Rectal smooth muscle tissue (tissue), 1 donor: ENCODE results near the gene PLCB3.
"Not testable (repeated sequence)": the region's sequence is repeated elsewhere in the genome, so short reads cannot be mapped to it uniquely, and the experiment has no call there.

Experiments used
- H3K27ac ChIP-seq: one replicate; pipeline ENCODE4 v1.7.0; 2013; ENCODE audit warnings: low read depth, low read length, inconsistent platforms
- H3K27me3 ChIP-seq: one replicate; pipeline ENCODE4 v1.7.0; 2013; ENCODE audit warnings: low read length; ENCODE audit not compliant: control insufficient read depth, insufficient read depth
- H3K36me3 ChIP-seq: one replicate; pipeline ENCODE4 v1.7.0; 2013; ENCODE audit warnings: low read length; ENCODE audit not compliant: control insufficient read depth, insufficient read depth
- H3K4me1 ChIP-seq: one replicate; pipeline ENCODE4 v1.7.0; 2013; ENCODE audit warnings: low read length; ENCODE audit not compliant: control insufficient read depth, insufficient read depth
- H3K4me3 ChIP-seq: one replicate; pipeline ENCODE4 v1.7.0; 2013; ENCODE audit warnings: low read length
- H3K9ac ChIP-seq: one replicate; pipeline ENCODE4 v1.7.0; 2013; ENCODE audit warnings: low read length

The PLCB3 gene

GRCh38 chr11:64241491-64242374 is 9.6 kb upstream of the PLCB3 start:
- H3K36me3 ChIP-seq = peaks cover 6% of the 10 kb centered on the region
- peak overlapping the region; percentile 51 for H3K9ac ChIP-seq
- peak overlapping the region; percentile 89 for H3K27ac ChIP-seq
- H3K27me3 ChIP-seq = no peaks in the 10 kb centered on the region
- H3K4me1 ChIP-seq = peaks cover 6% of the 10 kb centered on the region
- H3K4me3 ChIP-seq = peak overlapping the region; percentile 72

DNA sequence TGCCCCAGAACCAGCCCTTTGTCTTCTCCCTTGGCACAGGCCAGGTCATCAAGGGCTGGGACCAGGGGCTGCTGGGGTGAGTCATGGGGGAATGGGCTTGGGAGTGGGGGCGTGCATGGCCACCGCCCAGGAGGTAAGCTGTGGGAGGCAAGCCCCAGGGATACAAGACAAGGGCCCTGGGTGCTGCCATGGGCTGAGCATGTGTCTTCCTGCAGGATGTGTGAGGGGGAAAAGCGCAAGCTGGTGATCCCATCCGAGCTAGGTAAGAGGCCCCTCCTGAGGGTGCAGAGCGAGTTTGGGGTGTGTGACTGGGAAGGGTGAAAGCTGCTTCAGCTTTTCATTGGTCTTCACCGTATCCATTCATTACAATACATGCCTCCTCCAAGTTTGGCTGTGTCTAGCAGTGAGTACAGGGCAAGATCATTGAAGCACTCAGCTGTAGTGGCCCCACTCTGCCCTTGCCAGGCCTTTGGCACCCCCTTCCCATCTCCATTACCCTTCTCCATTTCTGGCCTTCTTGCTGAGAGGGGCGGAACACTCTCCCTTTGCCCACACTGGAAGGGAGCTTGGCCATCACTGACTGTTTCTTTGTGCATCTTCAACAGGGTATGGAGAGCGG is 8.0 kb upstream of the PLCB3 start:
- H3K27me3 ChIP-seq = no peaks in the 10 kb centered on the region
- H3K4me3 ChIP-seq = no peak overlapping the region
- peaks cover 12% of the 10 kb centered on the region for H3K4me1 ChIP-seq
- peaks cover 3% of the 10 kb centered on the region for H3K36me3 ChIP-seq
- no peak overlapping the region for H3K27ac ChIP-seq
- no peak overlapping the region for H3K9ac ChIP-seq

DNA sequence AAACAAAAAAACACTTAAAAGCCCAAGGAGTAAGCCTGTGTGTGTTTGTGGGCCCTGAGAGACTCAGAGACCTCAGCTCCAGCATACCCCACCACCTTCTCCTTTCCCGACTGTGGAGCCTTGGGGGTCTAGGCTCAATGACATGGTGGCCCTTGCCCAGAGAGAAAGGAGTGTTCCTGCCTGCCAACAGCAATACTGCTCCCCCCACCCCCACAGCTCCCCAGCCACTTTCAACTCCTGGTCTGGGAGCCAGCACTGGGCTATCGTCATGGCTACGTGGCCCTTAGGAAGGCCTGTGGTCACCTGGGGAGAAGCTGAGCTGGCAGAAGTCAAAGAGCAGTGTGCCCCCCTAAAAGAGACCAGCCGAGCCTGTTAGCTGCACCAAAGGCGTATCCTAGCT is 7.2 kb upstream of the PLCB3 start:
- no peak overlapping the region for H3K27ac ChIP-seq
- no peak overlapping the region for H3K4me3 ChIP-seq
- no peaks in the 10 kb centered on the region for H3K27me3 ChIP-seq
- peaks cover 3% of the 10 kb centered on the region for H3K36me3 ChIP-seq
- H3K4me1 ChIP-seq = peaks cover 12% of the 10 kb centered on the region
- no peak overlapping the region for H3K9ac ChIP-seq

- H3K27me3 ChIP-seq = no peaks in the 10 kb centered on the region
- peak overlapping the region; percentile 68 for H3K4me3 ChIP-seq
- peak overlapping the region; percentile 69 for H3K27ac ChIP-seq
- H3K36me3 ChIP-seq = peaks cover 3% of the 10 kb centered on the region
- H3K9ac ChIP-seq = no peak overlapping the region
- H3K4me1 ChIP-seq = peaks cover 12% of the 10 kb centered on the region
These were observed 6.4 kb upstream of the PLCB3 start for GRCh38 chr11:64244966-64245365.

- H3K27me3 ChIP-seq = no peaks in the 10 kb centered on the region
- H3K4me3 ChIP-seq = peak overlapping the region; percentile 68
- peak overlapping the region; percentile 58 for H3K9ac ChIP-seq
- peaks cover 3% of the 10 kb centered on the region for H3K36me3 ChIP-seq
- H3K4me1 ChIP-seq = peaks cover 8% of the 10 kb centered on the region
- H3K27ac ChIP-seq = peak overlapping the region; percentile 69
These were observed 5.9 kb upstream of the PLCB3 start for GRCh38 chr11:64245401-64245796.

DNA sequence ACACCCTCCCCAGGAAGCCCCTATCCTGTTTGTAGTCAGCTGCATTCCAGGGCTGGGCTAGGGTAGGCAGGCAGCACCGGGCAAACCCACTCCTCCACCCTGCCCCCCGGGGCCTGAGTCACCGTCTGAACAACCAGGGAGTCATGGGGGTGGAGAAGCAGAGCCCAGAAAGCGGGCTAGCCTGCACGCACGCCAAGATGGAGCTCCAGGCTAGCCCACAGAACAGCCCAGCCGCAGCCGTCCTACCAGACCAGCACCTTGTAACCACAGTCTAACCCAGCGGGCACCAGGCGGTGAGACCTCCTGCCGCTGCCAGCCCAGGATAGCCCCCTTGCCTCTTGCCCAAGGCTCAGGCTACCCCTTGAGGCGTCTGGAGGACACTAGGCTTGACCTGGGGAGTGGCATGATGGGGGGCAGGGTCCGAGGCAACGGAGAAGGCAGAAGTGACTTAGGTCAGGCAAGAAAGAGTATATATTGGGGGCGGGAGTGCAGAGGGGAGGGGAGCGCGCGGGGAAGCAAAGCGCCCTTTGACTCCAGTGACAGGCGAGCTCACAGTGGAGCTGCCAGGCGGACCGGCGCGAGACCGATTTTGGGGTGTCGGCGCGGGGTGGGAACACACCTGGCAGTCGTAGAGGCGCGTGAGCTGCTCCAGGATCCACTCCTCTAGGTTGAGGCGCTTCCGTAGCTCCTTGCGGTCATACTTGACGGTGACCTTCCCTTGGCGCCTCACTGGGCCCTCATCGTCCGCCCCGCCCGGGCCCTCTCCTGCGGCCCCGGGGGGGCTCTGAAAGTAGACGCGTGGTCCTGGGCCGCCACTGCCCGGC is 5.3 kb upstream of the PLCB3 start:
- Histone ChIP-seq H3K36me3 (peaks cover 3% of the 10 kb centered on the region), H3K4me3 (peak overlapping the region; percentile 68), H3K4me1 (peaks cover 5% of the 10 kb centered on the region), H3K27me3 (no peaks in the 10 kb centered on the region), H3K9ac (peak overlapping the region; percentile 58), H3K27ac (peak overlapping the region; percentile 69)

DNA sequence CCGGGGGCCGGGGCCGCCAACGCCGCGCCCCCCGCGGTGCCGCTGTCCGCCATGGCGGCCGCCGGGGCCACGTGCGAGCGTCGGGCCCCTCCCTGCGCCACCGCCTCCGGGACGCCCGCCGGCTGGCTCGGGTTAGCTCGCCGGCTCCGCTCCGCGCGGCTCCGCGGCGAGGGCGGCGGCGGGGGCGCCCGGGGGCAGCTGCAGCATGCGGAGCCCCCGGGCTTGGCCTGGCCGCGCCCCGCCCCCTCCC is 4.8 kb upstream of the PLCB3 start:
- H3K27ac ChIP-seq, H3K36me3 ChIP-seq, H3K4me1 ChIP-seq, H3K27me3 ChIP-seq, H3K9ac ChIP-seq: not testable (repeated sequence)
- H3K4me3 ChIP-seq = peak overlapping the region; percentile 68

GRCh38 chr11:64246871-64247728 is 4.2 kb upstream of the PLCB3 start, which contains the start of gene PPP1R14B:
PPP1R14B (minus strand) TSS chr11:64246943; CDS start chr11:64246673, 270 bp downstream.
- Histone ChIP-seq H3K36me3 (peaks cover 3% of the 10 kb centered on the region), H3K4me3 (peak within 1 kb of the TSS; percentile 96), H3K27me3 (no peaks in the 10 kb centered on the region), H3K27ac (peak within 1 kb of the TSS; percentile 93), H3K4me1 (peaks cover 7% of the 10 kb centered on the region), H3K9ac (peak within 1 kb of the TSS; percentile 70)

DNA sequence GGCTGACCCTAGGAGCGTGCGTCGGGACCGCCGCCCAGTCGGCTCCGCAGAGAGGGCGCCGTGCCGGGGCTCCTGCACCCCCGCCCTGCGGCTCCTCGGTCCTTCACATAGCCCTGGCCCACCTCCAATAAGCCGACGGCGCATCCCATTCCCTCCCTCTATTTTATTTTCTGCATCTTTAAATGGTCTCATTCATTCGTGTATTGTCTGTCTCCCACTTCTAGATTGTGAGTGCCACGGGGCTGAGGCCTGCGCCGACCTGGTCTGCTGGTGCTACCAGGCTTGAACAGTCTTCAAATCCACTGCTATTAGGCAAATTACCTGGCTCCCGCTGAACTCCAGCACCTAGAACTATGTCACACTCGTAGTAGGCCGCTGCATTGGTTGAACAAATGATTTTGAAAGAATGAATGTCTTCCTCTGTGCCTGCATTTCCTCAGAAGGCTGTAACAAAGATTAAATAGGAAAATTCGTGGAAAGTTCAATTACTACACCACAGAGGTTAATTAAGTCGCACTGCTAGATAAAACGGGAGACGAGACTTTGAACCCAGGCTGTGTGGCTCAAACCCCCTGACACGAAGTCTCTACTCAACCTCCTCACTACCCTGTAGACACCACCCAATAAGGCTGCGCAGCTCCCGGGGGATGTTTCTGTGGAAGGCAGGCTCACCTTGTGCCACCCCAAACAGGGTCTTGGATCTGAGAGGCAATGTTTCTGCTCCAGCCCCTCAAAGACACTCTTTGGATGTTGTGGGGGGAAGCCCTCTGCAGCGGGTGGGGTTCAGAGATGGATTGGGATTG is 3.4 kb upstream of the PLCB3 start:
- no peak overlapping the region for H3K9ac ChIP-seq
- H3K4me3 ChIP-seq = peak overlapping the region; percentile 96
- no peaks in the 10 kb centered on the region for H3K27me3 ChIP-seq
- peaks cover 9% of the 10 kb centered on the region for H3K4me1 ChIP-seq
- peak overlapping the region; percentile 93 for H3K27ac ChIP-seq
- peaks cover 3% of the 10 kb centered on the region for H3K36me3 ChIP-seq

- no peak overlapping the region for H3K9ac ChIP-seq
These were observed 2.8 kb upstream of the PLCB3 start for GRCh38 chr11:64248578-64248977.

GRCh38 chr11:64249038-64249437 is 2.3 kb upstream of the PLCB3 start:
- H3K36me3 ChIP-seq = no peaks in the 10 kb centered on the region
- no peak overlapping the region for H3K9ac ChIP-seq
- H3K27me3 ChIP-seq = no peaks in the 10 kb centered on the region
- H3K4me1 ChIP-seq = peaks cover 9% of the 10 kb centered on the region
- no peak overlapping the region for H3K27ac ChIP-seq
- no peak overlapping the region for H3K4me3 ChIP-seq

More at GRCh38 chr11:64248578-64248977, 2.8 kb upstream of the PLCB3 start:
- Histone ChIP-seq H3K36me3 (peaks cover 1% of the 10 kb centered on the region), H3K27ac (no peak overlapping the region), H3K27me3 (no peaks in the 10 kb centered on the region), H3K4me3 (no peak overlapping the region), H3K4me1 (peaks cover 9% of the 10 kb centered on the region)
